Mucosa of descending colon (tissue), 3 donors: Measurements from ENCODE around the gene OR2AT4. TPM values are rescaled to one million over a fixed set of nuclear protein-coding genes. Genes with fewer than 3 reads are reported as not detected.
"Not testable (repeated sequence)": the region's sequence is repeated elsewhere in the genome, so short reads cannot be mapped to it uniquely, and the experiment has no call there.

Experiments
- ATAC-seq: fragments of 200-7000 bp; cut with Tn5 transposase; one replicate; pipeline ENCODE4 v1.9.1; 2020; ENCODE audit warnings: mild to moderate bottlenecking, moderate library complexity
- DNase-seq, 3 donors: peaks; one replicate each; pipeline ENCODE4 v3.0.0-alpha.2; 2020
- H3K36me3 ChIP-seq: fragments of 200-600 bp; one replicate; pipeline ENCODE4 v1.8.0; 2021; ENCODE audit warnings: low read depth, mild to moderate bottlenecking
- H3K4me1 ChIP-seq: fragments of 200-600 bp; one replicate; pipeline ENCODE4 v1.8.0; 2021; ENCODE audit warnings: low read depth, mild to moderate bottlenecking
- H3K4me3 ChIP-seq: fragments of 200-600 bp; one replicate; pipeline ENCODE4 v1.8.0; 2021; ENCODE audit warnings: mild to moderate bottlenecking
- H3K9me3 ChIP-seq: fragments of 200-600 bp; one replicate; pipeline ENCODE4 v1.8.0; 2021; ENCODE audit warnings: mild to moderate bottlenecking
- CTCF ChIP-seq: fragments of 200-600 bp; IDR thresholded peaks from one replicate; pipeline ENCODE4 v1.8.0; 2022; ENCODE audit warnings: antibody characterized with exemption, mild to moderate bottlenecking
- intact Hi-C, 2 donors: fragments of 100-400 bp; cut with DNase I in 1 of 2; cut with micrococcal nuclease in 1 of 2; formaldehyde crosslinking; loops; one replicate each; pipeline versions ENCODE4 v1.11.0 to v1.11.1; 2022; cut with DNase I, micrococcal nuclease
- total RNA-seq, 3 donors: library from RNA; stranded (reverse); fragmentation: NEBNext Ultra II Directional in 2 of 3; extraction: Animal tissue kit (Norgen Biotek cat#: 25700) in 2 of 3; gene quantifications; one replicate each; pipeline versions ENCODE4 v1.2.1 to v1.2.4, GENCODE V29; 2021 to 2023
- donor health status: DM: no; HTN: no; CAD: no; lungs with moderate emphysema.
- donor health status: DM: no; HTN: no; CAD: no.
- donor health status: DM: no; HTN: yes; CAD: no.

OR2AT4 gene
- total RNA-seq, 3 donors from 2014 or later: not detected

GRCh38 chr11:75047191-75047590 is 49.5 kb downstream of the OR2AT4 start:
- intact Hi-C loops: no loop called here
- no peak for TF ChIP-seq CTCF

DNA sequence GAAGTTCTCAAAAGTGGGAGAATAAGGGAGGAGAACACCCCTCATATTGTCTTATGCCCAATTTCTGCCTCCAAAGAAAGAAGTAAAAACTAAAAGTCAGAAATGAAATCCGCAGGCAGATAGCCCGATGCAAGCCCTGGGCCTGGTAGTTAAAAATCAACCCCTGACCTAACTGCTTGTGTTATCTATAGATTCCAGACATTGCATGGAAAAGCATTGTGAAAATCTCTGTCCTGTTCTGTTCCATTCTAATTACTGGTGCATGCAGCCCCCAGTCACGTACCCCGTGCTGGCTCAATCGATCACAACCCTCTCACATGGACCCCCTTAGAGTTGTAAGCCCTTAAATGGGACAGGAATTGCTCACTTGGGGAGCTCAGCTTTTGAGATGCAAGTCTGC is 50.0 kb downstream of the OR2AT4 start:
- H3K4me1 ChIP-seq, H3K4me3 ChIP-seq, H3K9me3 ChIP-seq, H3K36me3 ChIP-seq, ATAC-seq, DNase-seq, intact Hi-C loops: not testable (repeated sequence)

More at GRCh38 chr11:75047191-75047590, 49.5 kb downstream of the OR2AT4 start:
- Histone ChIP-seq H3K9me3 (peaks cover 3% of the 10 kb centered on the region), H3K4me3 (no peak overlapping the region), H3K4me1 (no peaks in the 10 kb centered on the region), H3K36me3 (no peaks in the 10 kb centered on the region)
- ATAC-seq (no peak), DNase-seq (no peak)

DNA sequence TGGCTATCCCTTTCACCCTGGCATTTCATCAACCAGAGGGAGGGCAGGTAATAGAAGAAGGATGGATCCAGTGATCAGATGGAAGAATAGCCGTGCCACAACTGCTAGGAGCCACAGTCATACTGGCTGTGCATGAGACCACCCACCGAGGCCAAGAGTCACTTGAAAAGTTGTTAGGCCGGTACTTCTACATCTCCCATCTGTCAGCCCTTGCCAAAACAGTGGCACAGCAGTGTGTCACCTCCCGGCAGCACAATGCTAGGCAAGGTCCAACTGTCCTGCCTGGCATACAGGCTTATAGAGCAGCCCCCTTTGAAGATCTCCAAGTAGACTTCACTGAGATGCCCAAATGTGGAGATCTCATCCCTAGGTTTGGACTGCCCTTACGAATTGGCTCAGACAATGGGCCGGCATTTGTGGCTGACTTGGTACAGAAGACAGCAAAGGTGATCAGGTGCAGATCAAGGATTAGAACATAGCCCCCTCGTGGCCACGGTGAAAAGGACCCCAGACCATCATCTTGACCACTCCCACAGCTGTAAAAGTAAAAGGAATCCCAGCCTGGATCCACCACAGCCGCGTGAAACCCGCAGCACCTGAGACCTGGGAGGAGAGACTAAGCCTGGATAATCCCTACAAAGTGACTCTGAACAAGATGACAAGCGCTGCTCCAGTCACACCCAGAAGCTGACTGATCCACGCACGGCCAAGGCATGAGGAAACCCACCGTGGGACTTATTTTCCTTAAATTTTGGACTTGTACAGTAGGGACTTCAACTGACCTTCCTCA is 52.1 kb downstream of the OR2AT4 start:
- intact Hi-C loops, ATAC-seq, H3K9me3 ChIP-seq, H3K36me3 ChIP-seq, DNase-seq, H3K4me3 ChIP-seq, H3K4me1 ChIP-seq: not testable (repeated sequence)

- H3K36me3 ChIP-seq, intact Hi-C loops, H3K4me1 ChIP-seq, DNase-seq, H3K9me3 ChIP-seq, ATAC-seq, H3K4me3 ChIP-seq: not testable (repeated sequence)
These were observed 54.9 kb downstream of the OR2AT4 start for GRCh38 chr11:75041821-75042220.

DNA sequence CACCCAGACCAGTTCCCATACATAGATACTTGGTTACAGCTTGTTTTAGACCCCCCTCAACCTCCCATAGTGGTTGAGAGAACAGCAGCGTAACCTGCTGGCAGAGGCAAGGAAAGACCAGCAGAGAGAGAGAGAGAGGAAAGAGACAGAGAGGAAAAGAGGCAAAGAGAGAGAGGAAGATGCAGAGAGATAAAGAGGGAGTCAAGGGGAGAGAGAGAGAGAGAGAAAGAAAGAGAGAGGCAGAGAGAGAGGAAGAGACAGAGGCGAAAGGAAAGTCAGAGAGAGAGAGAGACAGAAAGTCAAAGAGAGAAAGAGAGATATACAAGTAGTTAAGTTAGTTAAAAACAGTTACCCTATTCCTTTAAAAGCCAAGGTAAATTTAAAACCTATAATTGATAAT is 55.4 kb downstream of the OR2AT4 start:
- Histone ChIP-seq H3K36me3 (no peaks in the 10 kb centered on the region), H3K9me3 (no peaks in the 10 kb centered on the region), H3K4me3 (no peak overlapping the region), H3K4me1 (no peaks in the 10 kb centered on the region)
- ATAC-seq: no peak
- no peak for DNase-seq
- no peak for TF ChIP-seq CTCF
- intact Hi-C loops: no loop called here

- no peaks in the 10 kb centered on the region for H3K4me1 ChIP-seq
- no peak overlapping the region for H3K4me3 ChIP-seq
- no peak for TF ChIP-seq CTCF
- no peaks in the 10 kb centered on the region for H3K9me3 ChIP-seq
- ATAC-seq (no peak), DNase-seq (no peak)
- intact Hi-C loops: no loop called here
- no peaks in the 10 kb centered on the region for H3K36me3 ChIP-seq
These were observed 56.4 kb downstream of the OR2AT4 start for GRCh38 chr11:75040167-75040770.

DNA sequence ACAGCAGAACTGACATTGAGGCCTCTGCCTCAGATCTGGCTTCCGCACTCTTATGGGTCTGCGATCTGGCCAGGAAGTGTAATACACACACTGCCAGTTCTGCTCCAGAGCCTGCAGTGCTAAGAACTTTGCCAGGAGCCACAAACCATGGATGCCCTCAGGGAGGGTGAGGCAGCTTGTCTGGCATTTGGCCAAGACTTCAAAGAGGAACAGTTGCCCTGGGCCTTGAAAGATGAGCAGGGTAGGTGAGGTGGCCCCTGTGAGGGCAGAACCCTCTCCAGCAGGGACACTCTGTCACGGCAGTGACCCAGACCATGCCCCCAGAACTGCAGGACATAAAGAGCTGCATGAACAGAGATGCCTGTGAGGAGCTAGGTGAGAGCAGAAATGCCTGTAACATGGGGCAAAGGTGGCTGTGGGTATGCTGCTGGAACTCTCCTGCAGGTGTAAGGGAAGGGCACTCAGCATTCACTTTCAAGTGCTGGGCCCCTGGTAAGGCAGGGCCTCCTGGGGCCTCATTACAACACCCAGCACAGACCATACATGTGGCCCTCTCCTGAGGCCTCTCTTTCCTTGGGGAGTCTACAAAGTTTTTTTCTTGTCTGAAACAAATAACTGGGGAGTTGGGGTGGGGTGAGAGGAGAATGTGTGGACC is 60.6 kb downstream of the OR2AT4 start:
- ATAC-seq (peak; percentile 53), DNase-seq (peak in 1 of 3 donors; percentile 19)
- Histone ChIP-seq H3K4me1 (no peaks in the 10 kb centered on the region), H3K4me3 (no peak overlapping the region), H3K36me3 (no peaks in the 10 kb centered on the region), H3K9me3 (no peaks in the 10 kb centered on the region)
- no peak for TF ChIP-seq CTCF
- intact Hi-C loops: no loop called here
